Keratinocyte (primary cell): ENCODE measurements around the gene PDCD4.

Experiments
- EZH2 ChIP-seq: IDR thresholded peaks from one replicate; pipeline ENCODE4 v1.6.1; 2012; ENCODE audit warnings: inconsistent platforms, mild to moderate bottlenecking, low read length, moderate library complexity
- TF ChIP-seq, protein P1 (sequence below), 3 experiments: IDR thresholded peaks in 1 of 3; conservative IDR thresholded peaks in 1 of 3; optimal IDR thresholded peaks in 1 of 3; 2 replicates in 2 of 3; 3 replicates in 1 of 3; pipeline versions ENCODE3 to v1.5.1; 2011; ENCODE audit warnings: low read length in 3 of 3, mild to moderate bottlenecking in 3 of 3, moderate library complexity in 2 of 3, control low read depth in 1 of 3, inconsistent platforms in 1 of 3; ENCODE audit not compliant: insufficient read depth in 2 of 3; ENCODE audit errors: extremely low read depth in 1 of 3

GRCh38 chr10:110861476-110861875 lies 10.3 kb upstream of the PDCD4 start:
- TF ChIP-seq, protein P1, sequence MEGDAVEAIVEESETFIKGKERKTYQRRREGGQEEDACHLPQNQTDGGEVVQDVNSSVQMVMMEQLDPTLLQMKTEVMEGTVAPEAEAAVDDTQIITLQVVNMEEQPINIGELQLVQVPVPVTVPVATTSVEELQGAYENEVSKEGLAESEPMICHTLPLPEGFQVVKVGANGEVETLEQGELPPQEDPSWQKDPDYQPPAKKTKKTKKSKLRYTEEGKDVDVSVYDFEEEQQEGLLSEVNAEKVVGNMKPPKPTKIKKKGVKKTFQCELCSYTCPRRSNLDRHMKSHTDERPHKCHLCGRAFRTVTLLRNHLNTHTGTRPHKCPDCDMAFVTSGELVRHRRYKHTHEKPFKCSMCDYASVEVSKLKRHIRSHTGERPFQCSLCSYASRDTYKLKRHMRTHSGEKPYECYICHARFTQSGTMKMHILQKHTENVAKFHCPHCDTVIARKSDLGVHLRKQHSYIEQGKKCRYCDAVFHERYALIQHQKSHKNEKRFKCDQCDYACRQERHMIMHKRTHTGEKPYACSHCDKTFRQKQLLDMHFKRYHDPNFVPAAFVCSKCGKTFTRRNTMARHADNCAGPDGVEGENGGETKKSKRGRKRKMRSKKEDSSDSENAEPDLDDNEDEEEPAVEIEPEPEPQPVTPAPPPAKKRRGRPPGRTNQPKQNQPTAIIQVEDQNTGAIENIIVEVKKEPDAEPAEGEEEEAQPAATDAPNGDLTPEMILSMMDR (optimal IDR thresholded peaks at IDR 0.05 in 1 of 3, IDR thresholded peaks at IDR 0.05 in 1 of 3, conservative IDR thresholded peaks at IDR 0.05 in 1 of 3; ENCODE audit: extremely low read depth in 1 of 3, insufficient read depth in 2 of 3, low read length in 3 of 3) = no peak
- no peak for TF ChIP-seq EZH2
